HFFc6 (cell line): Measurements from ENCODE around the gene LSG1. TPM values are rescaled to one million over a fixed set of nuclear protein-coding genes. Genes with fewer than 3 reads are reported as not detected.

ENCODE experiments used
- DNase-seq: peaks from one replicate; pipeline ENCODE4 v3.0.0-alpha.2; 2018
- H3K27ac Mint-ChIP-seq: 2 replicates; pipeline ENCODE4 v1.8.0; 2020; ENCODE audit warnings: mild to moderate bottlenecking, mixed read lengths
- H3K27me3 Mint-ChIP-seq: 2 replicates; pipeline ENCODE4 v1.8.0; 2021; ENCODE audit warnings: mild to moderate bottlenecking, moderate library complexity, mixed read lengths; ENCODE audit not compliant: insufficient read depth
- H3K36me3 Mint-ChIP-seq: 2 replicates; pipeline ENCODE4 v1.8.0; 2021; ENCODE audit warnings: low read depth, mixed read lengths
- H3K4me1 Mint-ChIP-seq: 2 replicates; pipeline ENCODE4 v1.8.0; 2020; ENCODE audit warnings: low read depth, mixed read lengths
- H3K4me3 Mint-ChIP-seq: 2 replicates; pipeline ENCODE4 v1.8.0; 2020; ENCODE audit warnings: mild to moderate bottlenecking, moderate library complexity, mixed read lengths
- H3K9me3 Mint-ChIP-seq: 2 replicates; pipeline ENCODE4 v1.8.0; 2020; ENCODE audit warnings: mild to moderate bottlenecking, mixed read lengths
- CTCF ChIP-seq: fragments of 200-600 bp; sonication (generic); IDR thresholded peaks from 2 replicates; pipeline ENCODE4 v1.5.0; 2021; ENCODE audit warnings: antibody characterized with exemption, mild to moderate bottlenecking
- total RNA-seq, 6 experiments: library from RNA; stranded (reverse); fragmentation: NEBNext Ultra II Directional; extraction: Animal tissue kit (Norgen Biotek cat#: 25700); gene quantifications; 2 replicates in 1 of 6; 3 replicates in 5 of 6; pipeline ENCODE4 v1.2.3, GENCODE V29; 2021

The LSG1 gene
- total RNA-seq, 6 experiments from 2014 or later: 26.4 to 31.7 (median 29.3) TPM

GRCh38 chr3:194620196-194620595, 51.8 kb downstream of the LSG1 start:
- no peak for TF ChIP-seq CTCF
- no peak overlapping the region for H3K27ac Mint-ChIP-seq
- peaks cover 4% of the 10 kb centered on the region; the same call in 1 of the 2 replicates for H3K4me1 Mint-ChIP-seq
- DNase-seq: no peak
- no peak overlapping the region for H3K4me3 Mint-ChIP-seq
- peaks cover 17% of the 10 kb centered on the region for H3K36me3 Mint-ChIP-seq
- H3K27me3 Mint-ChIP-seq: no peaks in the 10 kb centered on the region
- H3K9me3 Mint-ChIP-seq: no peaks in the 10 kb centered on the region

GRCh38 chr3:194619741-194620140, 52.2 kb downstream of the LSG1 start:
- H3K4me3 Mint-ChIP-seq: no peak overlapping the region
- H3K4me1 Mint-ChIP-seq: peaks cover 4% of the 10 kb centered on the region; the same call in 1 of the 2 replicates
- H3K36me3 Mint-ChIP-seq: peaks cover 13% of the 10 kb centered on the region; the same call in 1 of the 2 replicates
- no peak for DNase-seq
- TF ChIP-seq CTCF: no peak
- H3K27me3 Mint-ChIP-seq: no peaks in the 10 kb centered on the region
- H3K27ac Mint-ChIP-seq: no peak overlapping the region
- no peaks in the 10 kb centered on the region for H3K9me3 Mint-ChIP-seq

GRCh38 chr3:194618858-194619608, 53.0 kb downstream of the LSG1 start:
- Mint-ChIP-seq H3K27me3 (no peaks in the 10 kb centered on the region), H3K27ac (no peak overlapping the region), H3K4me1 (peaks cover 4% of the 10 kb centered on the region; the same call in 1 of the 2 replicates), H3K9me3 (no peaks in the 10 kb centered on the region), H3K36me3 (peaks cover 13% of the 10 kb centered on the region), H3K4me3 (no peak overlapping the region)
- TF ChIP-seq CTCF: no peak
- DNase-seq: no peak

- peaks cover 10% of the 10 kb centered on the region for H3K36me3 Mint-ChIP-seq
Measured at GRCh38 chr3:194617827-194618226, 54.2 kb downstream of the LSG1 start.

GRCh38 chr3:194617143-194617671, 54.8 kb downstream of the LSG1 start:
- Mint-ChIP-seq H3K36me3 (peaks cover 10% of the 10 kb centered on the region), H3K4me1 (peaks cover 4% of the 10 kb centered on the region; the same call in 1 of the 2 replicates), H3K9me3 (no peaks in the 10 kb centered on the region), H3K4me3 (no peak overlapping the region), H3K27me3 (no peaks in the 10 kb centered on the region), H3K27ac (no peak overlapping the region; the same call in 1 of the 2 replicates)
- TF ChIP-seq CTCF: no peak
- no peak for DNase-seq

More at GRCh38 chr3:194617827-194618226, 54.2 kb downstream of the LSG1 start:
- Mint-ChIP-seq H3K27me3 (no peaks in the 10 kb centered on the region), H3K27ac (no peak overlapping the region), H3K4me3 (no peak overlapping the region), H3K4me1 (peaks cover 4% of the 10 kb centered on the region; the same call in 1 of the 2 replicates), H3K9me3 (no peaks in the 10 kb centered on the region)
- no peak for TF ChIP-seq CTCF
- no peak for DNase-seq
